SJCRH30 (cell line): Measurements from ENCODE around the gene RASAL3. TPM values are rescaled to one million over a fixed set of nuclear protein-coding genes. Genes with fewer than 3 reads are reported as not detected.

Experiments
- DNase-seq, 2 experiments: peaks; one replicate each; pipeline ENCODE4 v3.0.0-alpha.2; 2015 to 2020
- H3K27ac ChIP-seq: fragments of 250-450 bp; sonication (Bioruptor Pico); 2 replicates; pipeline ENCODE4 v1.5.1; 2020; ENCODE audit warnings: mild to moderate bottlenecking, moderate library complexity
- H3K27me3 ChIP-seq: fragments of 250-450 bp; sonication (Bioruptor Pico); 2 replicates; pipeline ENCODE4 v1.5.1; 2020; ENCODE audit warnings: mild to moderate bottlenecking, moderate library complexity
- H3K36me3 ChIP-seq: fragments of 250-450 bp; sonication (Bioruptor Pico); 2 replicates; pipeline ENCODE4 v1.5.1; 2020; ENCODE audit warnings: mild to moderate bottlenecking, moderate library complexity
- H3K4me1 ChIP-seq: fragments of 250-450 bp; sonication (Bioruptor Pico); 2 replicates; pipeline ENCODE4 v1.5.1; 2020; ENCODE audit warnings: mild to moderate bottlenecking, moderate library complexity
- H3K4me3 ChIP-seq: fragments of 250-450 bp; sonication (Bioruptor Pico); 2 replicates; pipeline ENCODE4 v1.5.1; 2020; ENCODE audit warnings: mild to moderate bottlenecking, moderate library complexity
- H3K9me3 ChIP-seq: fragments of 250-450 bp; sonication (Bioruptor Pico); replicated peaks from 2 replicates; pipeline ENCODE4 v1.5.1; 2020; ENCODE audit warnings: mild to moderate bottlenecking, moderate library complexity
- total RNA-seq: library from RNA; depleted of rRNA; stranded (reverse); fragments of >200 nt; shearing (Covaris generic); gene quantifications from 2 replicates; pipeline ENCODE4 v1.2.3, GENCODE V29; 2014

The RASAL3 gene
- total RNA-seq, 1 experiment from 2014 or later = 0.12 TPM

- no peaks in the 10 kb centered on the region for H3K9me3 ChIP-seq
- peaks cover 5% of the 10 kb centered on the region for H3K4me1 ChIP-seq
- peaks cover 14% of the 10 kb centered on the region for H3K27me3 ChIP-seq
- no peak overlapping the region for H3K4me3 ChIP-seq
- no peaks in the 10 kb centered on the region for H3K36me3 ChIP-seq
- no peak for DNase-seq
- H3K27ac ChIP-seq = no peak overlapping the region
Observed at GRCh38 chr19:15437355-15438123, 26.8 kb downstream of the RASAL3 start.

GRCh38 chr19:15436826-15437110 lies 27.6 kb downstream of the RASAL3 start:
- no peak overlapping the region for H3K27ac ChIP-seq
- no peaks in the 10 kb centered on the region for H3K36me3 ChIP-seq
- no peak overlapping the region for H3K4me3 ChIP-seq
- no peaks in the 10 kb centered on the region for H3K9me3 ChIP-seq
- peaks cover 14% of the 10 kb centered on the region for H3K27me3 ChIP-seq
- no peak for DNase-seq
- peaks cover 5% of the 10 kb centered on the region for H3K4me1 ChIP-seq

- Histone ChIP-seq H3K36me3 (no peaks in the 10 kb centered on the region), H3K27ac (no peak overlapping the region), H3K27me3 (peaks cover 14% of the 10 kb centered on the region), H3K9me3 (no peaks in the 10 kb centered on the region), H3K4me1 (peaks cover 5% of the 10 kb centered on the region), H3K4me3 (no peak overlapping the region)
- DNase-seq = no peak
Observed at GRCh38 chr19:15436012-15436825, 28.1 kb downstream of the RASAL3 start.

GRCh38 chr19:15433519-15434069 lies 30.8 kb downstream of the RASAL3 start:
- H3K27me3 ChIP-seq = no peaks in the 10 kb centered on the region
- H3K4me1 ChIP-seq = peaks cover 5% of the 10 kb centered on the region
- no peaks in the 10 kb centered on the region for H3K9me3 ChIP-seq
- no peak for DNase-seq
- peaks cover 4% of the 10 kb centered on the region for H3K36me3 ChIP-seq
- peak overlapping the region; percentile 64 for H3K4me3 ChIP-seq
- H3K27ac ChIP-seq = no peak overlapping the region

GRCh38 chr19:15432629-15433518 lies 31.5 kb downstream of the RASAL3 start:
- Histone ChIP-seq H3K27ac (peak overlapping the region; percentile 72), H3K9me3 (no peaks in the 10 kb centered on the region)

GRCh38 chr19:15432018-15432494 lies 32.3 kb downstream of the RASAL3 start:
- Histone ChIP-seq H3K36me3 (peaks cover 12% of the 10 kb centered on the region), H3K27me3 (no peaks in the 10 kb centered on the region), H3K9me3 (no peaks in the 10 kb centered on the region), H3K4me1 (peaks cover 5% of the 10 kb centered on the region), H3K4me3 (peak overlapping the region; percentile 97), H3K27ac (peak overlapping the region; percentile 72)
- peak in 1 of 2 experiments; percentile 48 for DNase-seq

More at GRCh38 chr19:15432629-15433518, 31.5 kb downstream of the RASAL3 start:
- H3K36me3 ChIP-seq = peaks cover 5% of the 10 kb centered on the region
- peak overlapping the region; percentile 64 for H3K4me3 ChIP-seq
- peaks cover 5% of the 10 kb centered on the region for H3K4me1 ChIP-seq
- DNase-seq = peak; percentile 97
- H3K27me3 ChIP-seq = no peaks in the 10 kb centered on the region

GRCh38 chr19:15431396-15432017 lies 32.8 kb downstream of the RASAL3 start:
- no peaks in the 10 kb centered on the region for H3K9me3 ChIP-seq
- H3K4me1 ChIP-seq = peaks cover 5% of the 10 kb centered on the region
- peak overlapping the region; percentile 97 for H3K4me3 ChIP-seq
- peaks cover 18% of the 10 kb centered on the region for H3K36me3 ChIP-seq
- no peak for DNase-seq
- no peaks in the 10 kb centered on the region for H3K27me3 ChIP-seq
- peak overlapping the region; percentile 72 for H3K27ac ChIP-seq

- Histone ChIP-seq H3K4me3 (no peak overlapping the region), H3K4me1 (peaks cover 5% of the 10 kb centered on the region), H3K36me3 (peaks cover 24% of the 10 kb centered on the region), H3K27ac (no peak overlapping the region), H3K9me3 (no peaks in the 10 kb centered on the region), H3K27me3 (no peaks in the 10 kb centered on the region)
- DNase-seq = no peak
Observed at GRCh38 chr19:15430526-15431120, 33.7 kb downstream of the RASAL3 start.

GRCh38 chr19:15429825-15430467 lies 34.4 kb downstream of the RASAL3 start:
- peaks cover 31% of the 10 kb centered on the region for H3K36me3 ChIP-seq
- no peak for DNase-seq
- no peaks in the 10 kb centered on the region for H3K9me3 ChIP-seq
- H3K27ac ChIP-seq = no peak overlapping the region
- peaks cover 5% of the 10 kb centered on the region for H3K4me1 ChIP-seq
- no peaks in the 10 kb centered on the region for H3K27me3 ChIP-seq
- no peak overlapping the region for H3K4me3 ChIP-seq

GRCh38 chr19:15428956-15429824 lies 35.2 kb downstream of the RASAL3 start:
- no peak overlapping the region for H3K27ac ChIP-seq
- peaks cover 36% of the 10 kb centered on the region for H3K36me3 ChIP-seq
- no peaks in the 10 kb centered on the region for H3K27me3 ChIP-seq

GRCh38 chr19:15427991-15428471 lies 36.3 kb downstream of the RASAL3 start:
- Histone ChIP-seq H3K4me1 (no peaks in the 10 kb centered on the region), H3K9me3 (no peaks in the 10 kb centered on the region), H3K36me3 (peaks cover 48% of the 10 kb centered on the region), H3K27ac (no peak overlapping the region), H3K27me3 (no peaks in the 10 kb centered on the region), H3K4me3 (no peak overlapping the region)
- DNase-seq = no peak

More at GRCh38 chr19:15428956-15429824, 35.2 kb downstream of the RASAL3 start:
- no peak for DNase-seq
- Histone ChIP-seq H3K4me1 (peaks cover 5% of the 10 kb centered on the region), H3K9me3 (no peaks in the 10 kb centered on the region), H3K4me3 (no peak overlapping the region)

GRCh38 chr19:15427350-15427700 lies 37.0 kb downstream of the RASAL3 start:
- DNase-seq = no peak
- H3K27ac ChIP-seq = no peak overlapping the region
- H3K27me3 ChIP-seq = no peaks in the 10 kb centered on the region
- peaks cover 2% of the 10 kb centered on the region; the same call in 1 of the 2 replicates for H3K4me1 ChIP-seq
- H3K9me3 ChIP-seq = no peaks in the 10 kb centered on the region
- no peak overlapping the region for H3K4me3 ChIP-seq
- H3K36me3 ChIP-seq = peaks cover 49% of the 10 kb centered on the region
